Fibroblast of skin of left biceps (primary cell): ENCODE data around the gene NR2F6.
A peak's percentile ranks its signal among the peaks of the same experiment; 100 is the strongest.
"Not testable (repeated sequence)": the region's sequence is repeated elsewhere in the genome, so short reads cannot be mapped to it uniquely, and the experiment has no call there.

ENCODE experiments used
- DNase-seq, 2 experiments: peaks; one replicate each; pipeline ENCODE4 v3.0.0-alpha.2; 2013; ENCODE audit warnings: low read depth in 2 of 2

NR2F6 gene

GRCh38 chr19:17245535-17245984, at the start of gene NR2F6:
Gene NR2F6 (minus strand): TSS chr19:17245919. CDS start chr19:17245220, 699 bp downstream.
- no peak for DNase-seq

GRCh38 chr19:17294051-17294891, 48.6 kb upstream of the NR2F6 start:
- DNase-seq = no peak

- no peak for DNase-seq
Observed at GRCh38 chr19:17293605-17294004, 47.9 kb upstream of the NR2F6 start.

- DNase-seq = peak; percentile 61 to 65
Observed at GRCh38 chr19:17292301-17293074, 46.8 kb upstream of the NR2F6 start.

GRCh38 chr19:17289489-17289888, 43.8 kb upstream of the NR2F6 start:
- peak; percentile 49 to 54 for DNase-seq

- no peak for DNase-seq
Observed at GRCh38 chr19:17286752-17287151, 41.0 kb upstream of the NR2F6 start.

GRCh38 chr19:17286263-17286662, 40.5 kb upstream of the NR2F6 start:
- no peak for DNase-seq

- no peak for DNase-seq
Observed at GRCh38 chr19:17285415-17286135, 39.9 kb upstream of the NR2F6 start.

GRCh38 chr19:17283504-17283996, 37.8 kb upstream of the NR2F6 start:
- DNase-seq = no peak

- peak; percentile 18 to 21 for DNase-seq
Observed at GRCh38 chr19:17282488-17283125, 36.9 kb upstream of the NR2F6 start.

GRCh38 chr19:17281391-17282304, 35.9 kb upstream of the NR2F6 start, which contains the start of gene ANKLE1:
Gene ANKLE1 (plus strand): TSS chr19:17281901. CDS start chr19:17281921, 20 bp downstream.
- no peak for DNase-seq

- DNase-seq = no peak
Observed at GRCh38 chr19:17279436-17279835, 33.7 kb upstream of the NR2F6 start.

- no peak for DNase-seq
Observed at GRCh38 chr19:17275441-17276175, 29.9 kb upstream of the NR2F6 start.

GRCh38 chr19:17274892-17275291, 29.2 kb upstream of the NR2F6 start:
- DNase-seq = not testable (repeated sequence)

- DNase-seq = no peak
Observed at GRCh38 chr19:17268754-17269153, 23.0 kb upstream of the NR2F6 start.

- DNase-seq = peak; percentile 99
Observed at GRCh38 chr19:17266975-17267788, 21.5 kb upstream of the NR2F6 start, which contains the start of gene BABAM1. Gene BABAM1 (plus strand): TSS chr19:17267443. CDS start chr19:17268807, 1,364 bp downstream.

- no peak for DNase-seq
Observed at GRCh38 chr19:17266589-17266974, 20.9 kb upstream of the NR2F6 start.

GRCh38 chr19:17266026-17266425, 20.3 kb upstream of the NR2F6 start:
- no peak for DNase-seq

- no peak for DNase-seq
Observed at GRCh38 chr19:17264641-17264979, 18.9 kb upstream of the NR2F6 start, which contains the start of gene USHBP1. Gene USHBP1 (minus strand): TSS chr19:17264745. CDS start chr19:17264299, 446 bp downstream.
